BJ (cell line): ENCODE data around the gene KRTAP5-8. TPM values are rescaled to one million over a fixed set of nuclear protein-coding genes. Genes with fewer than 3 reads are reported as not detected.
"Not testable (repeated sequence)": the region's sequence is repeated elsewhere in the genome, so short reads cannot be mapped to it uniquely, and the experiment has no call there.

Source experiments
- CTCF ChIA-PET: fragments of 350-600 bp; formaldehyde crosslinking; extraction: SDS; loops from one replicate; lab custom pipeline; 2021; ENCODE audit warnings: antibody characterized with exemption, inconsistent platforms; lab: Yijun Ruan, JAX
- POLR2A ChIA-PET: fragments of 300-600 bp; sonication (Branson Sonifier 250); formaldehyde crosslinking; extraction: SDS; loops from one replicate; lab custom pipeline; 2021; ENCODE audit warnings: antibody characterized with exemption; lab: Charles Lee
- DNase-seq: peaks from one replicate; pipeline ENCODE4 v3.0.0-alpha.2; 2011; ENCODE audit warnings: low read depth
- H3K27me3 ChIP-seq: 2 replicates; pipeline ENCODE4 v1.6.0; 2011; ENCODE audit warnings: low read length; ENCODE audit not compliant: control insufficient read depth, insufficient read depth
- H3K36me3 ChIP-seq: 2 replicates; pipeline ENCODE4 v1.5.1; 2011; ENCODE audit warnings: low read length; ENCODE audit not compliant: control insufficient read depth, insufficient read depth
- H3K4me3 ChIP-seq: 2 replicates; pipeline ENCODE4 v1.5.1; 2011; ENCODE audit warnings: low read depth, mild to moderate bottlenecking, control low read depth, low read length
- CTCF ChIP-seq: IDR thresholded peaks from 2 replicates; pipeline ENCODE4 v1.5.1; 2011; ENCODE audit warnings: low read depth, mild to moderate bottlenecking, control low read depth, inconsistent platforms, low read length, moderate library complexity; ENCODE audit not compliant: insufficient read depth
- polyA plus RNA-seq: library from polyadenylated mRNA; depleted of rRNA; stranded (reverse); fragments of >200 nt; gene quantifications from 2 replicates; pipeline ENCODE4 v1.2.3, GENCODE V29; 2011

The KRTAP5-8 gene
- polyA plus RNA-seq, 1 experiment = not detected

GRCh38 chr11:71565263-71565662, 27.4 kb downstream of the KRTAP5-8 start, which contains the start of gene KRTAP5-10:
KRTAP5-10 (plus strand) TSS chr11:71565563; CDS start chr11:71565588, 25 bp downstream.
- no peak for DNase-seq
- CTCF ChIA-PET = interaction anchor here (2.9 kb wide), 1 partner anchor 14 kb away, joined by 14 read pairs; no protein-coding TSS in a partner anchor
- POLR2A ChIA-PET = no interaction called here
- TF ChIP-seq CTCF = no peak
- no peak within 1 kb of the TSS for H3K4me3 ChIP-seq
- peaks cover 2% of the 10 kb centered on the region; the same call in 1 of the 2 replicates for H3K27me3 ChIP-seq
- H3K36me3 ChIP-seq = no peaks in the 10 kb centered on the region

DNA sequence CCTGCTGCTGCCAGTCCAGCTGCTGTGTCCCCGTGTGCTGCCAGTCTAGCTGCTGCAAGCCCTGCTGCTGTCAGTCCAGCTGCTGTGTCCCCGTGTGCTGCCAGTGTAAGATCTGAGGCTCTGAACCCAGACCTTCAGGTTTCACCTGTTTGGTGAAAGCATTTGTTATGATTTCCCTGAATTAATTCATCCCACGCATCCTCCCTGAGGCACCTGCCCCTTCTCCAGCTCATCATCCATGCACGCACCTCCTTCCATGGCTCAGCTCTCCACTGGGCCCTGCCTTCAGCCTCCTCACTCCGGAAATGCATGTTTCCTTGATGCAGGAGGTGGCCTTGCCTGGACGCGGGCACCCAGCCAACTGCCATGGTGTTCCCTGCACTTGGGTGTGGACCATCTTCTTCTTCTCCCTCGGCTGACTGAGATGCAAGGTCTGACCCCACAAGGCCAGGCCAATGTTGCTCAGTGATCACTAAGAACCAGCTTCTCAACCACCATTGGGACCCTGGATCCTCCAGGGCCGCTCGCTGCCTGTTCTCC, 28.3 kb downstream of the KRTAP5-8 start:
- POLR2A ChIA-PET = no interaction called here
- Histone ChIP-seq H3K36me3 (no peaks in the 10 kb centered on the region), H3K4me3 (no peak overlapping the region), H3K27me3 (peaks cover 2% of the 10 kb centered on the region; the same call in 1 of the 2 replicates)
- DNase-seq = no peak
- TF ChIP-seq CTCF = no peak
- CTCF ChIA-PET = interaction anchor here (1.4 kb wide), 1 partner anchor 13 kb away, joined by 3 read pairs; no protein-coding TSS in a partner anchor

DNA sequence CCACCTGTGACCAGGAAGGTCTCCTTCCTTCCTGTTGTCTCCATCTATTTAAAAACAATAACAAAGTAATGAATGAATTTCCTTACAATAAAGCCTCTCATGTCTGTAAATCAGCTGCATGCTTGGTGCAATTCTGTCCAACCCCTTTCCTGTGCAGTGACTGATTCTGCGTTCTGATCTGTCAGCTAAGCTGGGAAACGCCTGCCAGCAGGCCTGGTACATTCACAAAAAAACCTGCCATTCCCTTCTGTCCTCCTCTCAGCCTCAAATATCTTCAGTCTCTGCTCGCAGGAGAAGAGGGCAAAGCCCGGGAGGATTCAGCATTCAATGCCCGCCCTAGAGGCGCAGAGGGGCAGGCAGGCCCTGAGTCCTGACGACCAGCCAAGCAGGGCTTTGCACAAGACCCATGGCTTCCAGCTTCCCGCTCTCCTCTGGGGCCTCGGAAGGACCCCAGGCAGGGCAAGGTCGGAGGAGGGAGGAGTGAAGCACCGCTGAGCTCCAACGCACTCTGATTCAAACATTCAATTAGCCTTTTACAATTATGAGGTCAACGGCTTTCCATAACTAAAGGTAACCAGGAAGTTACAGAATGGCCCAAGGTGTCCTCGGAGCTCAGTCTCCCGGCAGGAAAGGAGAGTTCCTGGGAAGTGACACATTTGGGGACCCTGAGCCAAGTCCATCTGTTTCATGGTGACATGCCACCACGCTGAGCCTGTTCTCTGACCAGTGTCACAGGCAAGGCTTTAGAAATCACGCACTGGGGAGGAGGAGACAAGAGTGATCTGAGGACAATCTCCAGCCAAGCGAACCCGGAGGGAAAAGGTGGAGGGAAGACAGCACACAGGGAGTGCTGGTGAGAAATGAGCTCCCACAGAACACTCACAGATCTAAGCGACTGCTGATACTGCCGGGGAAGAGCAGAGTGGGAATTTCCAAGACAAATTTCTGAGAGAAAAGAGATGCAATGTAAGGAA, 29.1 kb downstream of the KRTAP5-8 start:
- H3K4me3 ChIP-seq, H3K36me3 ChIP-seq, H3K27me3 ChIP-seq, POLR2A ChIA-PET, DNase-seq: not testable (repeated sequence)
- CTCF ChIA-PET = interaction anchor here (1.4 kb wide), 1 partner anchor 12 kb away, joined by 3 read pairs; no protein-coding TSS in a partner anchor

DNA sequence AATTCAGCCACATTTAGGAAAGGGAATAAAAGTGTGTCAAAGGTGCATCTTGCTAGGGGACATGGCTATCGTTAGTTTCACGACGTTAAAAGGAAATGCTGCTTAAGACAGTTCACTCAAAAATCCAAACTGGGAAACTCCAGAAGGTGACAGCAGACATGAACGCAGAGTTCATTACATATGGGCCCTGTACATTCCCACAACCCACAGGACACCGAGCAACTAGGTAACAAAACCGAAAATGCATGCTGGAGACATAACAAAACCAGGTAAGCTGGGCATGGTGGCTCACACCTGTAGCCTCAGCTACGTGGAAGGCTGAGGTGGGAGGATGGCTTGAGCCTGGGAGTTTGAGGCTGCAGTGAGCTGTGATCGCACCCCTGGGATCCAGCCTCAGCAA, 29.8 kb downstream of the KRTAP5-8 start:
- POLR2A ChIA-PET, H3K27me3 ChIP-seq, H3K4me3 ChIP-seq, DNase-seq, H3K36me3 ChIP-seq: not testable (repeated sequence)
- CTCF ChIA-PET = interaction anchor here (1.4 kb wide), 1 partner anchor 12 kb away, joined by 3 read pairs; no protein-coding TSS in a partner anchor

DNA sequence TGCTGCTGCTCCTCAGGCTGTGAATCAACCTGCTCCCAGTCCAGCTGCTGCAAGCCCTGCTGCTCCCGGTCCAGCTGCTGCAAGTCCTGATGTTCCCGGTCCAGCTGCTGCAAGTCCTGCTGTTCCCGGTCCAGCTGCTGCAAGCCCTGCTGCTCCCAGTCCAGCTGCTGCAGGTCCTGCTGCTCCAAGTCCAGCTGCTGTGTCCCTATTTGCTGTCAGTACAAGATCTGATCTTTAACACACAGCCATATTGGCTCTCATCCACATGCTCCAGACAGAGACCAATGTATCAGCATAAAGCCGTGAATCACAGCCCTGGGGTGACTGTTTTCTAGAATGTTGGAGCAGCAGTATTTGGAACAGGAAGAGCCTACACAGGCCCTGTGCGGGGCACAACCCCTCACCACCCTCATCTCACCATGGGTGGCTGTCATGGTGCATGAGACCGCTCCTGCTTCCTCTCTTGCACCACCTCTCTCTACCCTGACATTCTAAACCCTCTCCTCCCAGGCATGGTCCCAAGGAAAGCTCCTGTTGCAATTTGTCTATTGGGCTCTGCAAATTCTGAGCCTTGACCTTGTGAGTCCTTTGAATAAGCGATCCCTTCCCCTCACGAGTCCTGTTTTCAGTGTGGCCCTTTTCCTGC, 31.0 kb downstream of the KRTAP5-8 start:
- ChIA-PET CTCF (interaction anchor here (0.6 to 1.2 kb wide), 2 partner anchors 12 to 1102 kb away, joined by 4 read pairs; no protein-coding TSS in a partner anchor), POLR2A (no interaction called here)
- Histone ChIP-seq H3K4me3 (no peak overlapping the region), H3K36me3 (no peaks in the 10 kb centered on the region), H3K27me3 (peaks cover 4% of the 10 kb centered on the region; the same call in 1 of the 2 replicates)
- no peak for DNase-seq
- TF ChIP-seq CTCF = no peak

DNA sequence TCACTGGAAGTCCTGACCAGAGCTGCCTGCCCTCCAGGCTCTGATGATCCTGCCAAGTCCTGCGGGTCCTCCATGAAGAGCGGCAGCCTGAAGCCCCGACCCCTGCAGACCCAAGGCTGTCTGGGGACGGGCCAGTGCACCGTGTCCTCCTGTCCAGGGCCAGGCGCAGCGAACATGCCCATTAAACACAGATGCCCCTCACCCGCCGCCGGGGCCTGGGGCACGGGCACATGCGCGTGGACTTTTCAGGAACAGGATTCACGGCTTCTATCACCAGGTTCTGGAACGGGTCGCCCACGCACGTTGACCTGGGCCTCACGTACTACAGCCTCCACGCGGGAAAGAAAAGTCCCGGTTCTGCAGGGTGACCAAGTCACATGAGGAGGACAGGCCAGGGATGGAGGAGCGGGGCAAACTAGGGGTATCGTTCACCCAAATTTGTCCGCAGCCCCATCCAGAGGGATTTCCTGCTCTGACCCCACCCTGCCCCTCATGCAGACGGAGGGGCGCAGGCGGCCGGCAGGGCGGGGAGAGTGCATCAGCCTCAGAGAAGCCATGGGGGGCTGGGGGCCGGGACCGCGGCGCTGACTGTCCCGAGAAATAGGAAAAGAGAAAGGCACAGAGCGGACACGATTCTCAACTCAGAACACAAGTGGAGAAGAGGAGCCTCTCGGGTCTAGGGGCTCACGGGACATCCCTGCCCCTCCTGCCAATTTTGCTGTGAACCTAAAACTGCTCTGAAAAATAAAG, 33.5 kb downstream of the KRTAP5-8 start:
- DNase-seq, H3K36me3 ChIP-seq, POLR2A ChIA-PET, H3K27me3 ChIP-seq, H3K4me3 ChIP-seq: not testable (repeated sequence)
- CTCF ChIA-PET = interaction anchor here (1.6 kb wide), 1 partner anchor 9 kb away, joined by 4 read pairs; no protein-coding TSS in a partner anchor
